PFSK-1 (cell line): ENCODE data around the gene ACAA1.

Experiments used
- FOXP2 ChIP-seq: optimal IDR thresholded peaks from 2 replicates; pipeline ENCODE3; 2011; ENCODE audit warnings: borderline replicate concordance, control low read depth, inconsistent platforms; ENCODE audit not compliant: insufficient read depth; ENCODE audit errors: extremely low read length, extremely low read depth
- POLR2AphosphoS5 ChIP-seq: IDR thresholded peaks from 2 replicates; pipeline ENCODE4 v1.6.1; 2012; ENCODE audit warnings: low read depth, mild to moderate bottlenecking, control low read depth, low read length, moderate library complexity
- REST ChIP-seq, 2 experiments: IDR thresholded peaks; 2 replicates each; pipeline versions ENCODE4 v1.6.1 to v1.8.0; 2011 to 2012; ENCODE audit warnings: low read depth in 2 of 2, low read length in 2 of 2, control low read depth in 1 of 2, inconsistent platforms in 1 of 2, mild to moderate bottlenecking in 1 of 2, moderate library complexity in 1 of 2; ENCODE audit not compliant: insufficient read depth in 1 of 2
- SIN3A ChIP-seq: IDR thresholded peaks from 2 replicates; pipeline ENCODE4 v1.6.1; 2012; ENCODE audit warnings: mild to moderate bottlenecking, low read length, moderate library complexity, borderline replicate concordance; ENCODE audit not compliant: insufficient read depth
- TAF1 ChIP-seq: IDR thresholded peaks from 2 replicates; pipeline ENCODE4 v1.6.1; 2012; ENCODE audit warnings: low read length, control low read depth, borderline replicate concordance; ENCODE audit not compliant: insufficient read depth

The ACAA1 gene

GRCh38 chr3:38133557-38134405 lies 3.1 kb downstream of the ACAA1 start:
- no peak for TF ChIP-seq POLR2AphosphoS5
- TF ChIP-seq FOXP2 = no peak
- no peak for TF ChIP-seq TAF1
- no peak for TF ChIP-seq REST (IDR thresholded peaks at IDR 0.05; ENCODE audit: insufficient read depth in 1 of 2, low read depth in 2 of 2, low read length in 2 of 2)
- TF ChIP-seq SIN3A = no peak

GRCh38 chr3:38133209-38133556 lies 3.7 kb downstream of the ACAA1 start:
- no peak for TF ChIP-seq REST (IDR thresholded peaks at IDR 0.05; ENCODE audit: insufficient read depth in 1 of 2, low read depth in 2 of 2, low read length in 2 of 2)
- TF ChIP-seq SIN3A = no peak
- no peak for TF ChIP-seq TAF1
- TF ChIP-seq FOXP2 = no peak
- no peak for TF ChIP-seq POLR2AphosphoS5

GRCh38 chr3:38131621-38132369 lies 5.1 kb downstream of the ACAA1 start:
- TF ChIP-seq FOXP2 (no peak), POLR2AphosphoS5 (no peak), TAF1 (no peak), SIN3A (no peak), REST (IDR thresholded peaks at IDR 0.05; ENCODE audit: insufficient read depth in 1 of 2, low read depth in 2 of 2, low read length in 2 of 2) (no peak)

GRCh38 chr3:38130631-38131065 lies 6.3 kb downstream of the ACAA1 start:
- TF ChIP-seq TAF1 (no peak), POLR2AphosphoS5 (no peak), SIN3A (no peak), REST (IDR thresholded peaks at IDR 0.05; ENCODE audit: insufficient read depth in 1 of 2, low read depth in 2 of 2, low read length in 2 of 2) (no peak), FOXP2 (no peak)
